Progenitor cell of endocrine pancreas (in vitro differentiated cells): ENCODE data around the gene GPN3. TPM values are rescaled to one million over a fixed set of nuclear protein-coding genes. Genes with fewer than 3 reads are reported as not detected.
"Not testable (repeated sequence)": the region's sequence is repeated elsewhere in the genome, so short reads cannot be mapped to it uniquely, and the experiment has no call there.

Source experiments
- DNase-seq: peaks from one replicate; pipeline ENCODE4 v3.0.0; 2021; ENCODE audit warnings: low spot score; ENCODE audit not compliant: unreplicated experiment
- H3K27ac Mint-ChIP-seq: 2 replicates; pipeline ENCODE4 v1.8.0; 2021; ENCODE audit warnings: mild to moderate bottlenecking, moderate library complexity, mixed read lengths
- H3K27me3 Mint-ChIP-seq: 2 replicates; pipeline ENCODE4 v1.8.0; 2021; ENCODE audit warnings: mixed read lengths
- H3K36me3 Mint-ChIP-seq: 2 replicates; pipeline ENCODE4 v1.8.0; 2022; ENCODE audit warnings: mixed read lengths; ENCODE audit not compliant: insufficient read depth
- H3K4me1 Mint-ChIP-seq: 2 replicates; pipeline ENCODE4 v1.8.0; 2021; ENCODE audit warnings: low read depth, mixed read lengths
- H3K4me3 Mint-ChIP-seq: 2 replicates; pipeline ENCODE4 v1.8.0; 2021; ENCODE audit warnings: low read depth, mild to moderate bottlenecking, moderate library complexity, mixed read lengths
- H3K9me3 Mint-ChIP-seq: 2 replicates; pipeline ENCODE4 v1.8.0; 2021; ENCODE audit warnings: low read depth, mixed read lengths
- CTCF ChIP-seq: fragments of 200-600 bp; sonication (generic); IDR thresholded peaks from one replicate; pipeline ENCODE4 v1.5.0; 2021; ENCODE audit warnings: antibody characterized with exemption, mild to moderate bottlenecking; ENCODE audit not compliant: unreplicated experiment
- total RNA-seq: library from RNA; stranded (reverse); gene quantifications from 2 replicates; pipeline ENCODE4 v1.2.1, GENCODE V29; 2021

GPN3 gene
- total RNA-seq, 1 donor from 2014 or later: 18.7 TPM

- Mint-ChIP-seq H3K4me3 (no peak overlapping the region), H3K36me3 (peaks cover 21% of the 10 kb centered on the region), H3K4me1 (no peaks in the 10 kb centered on the region), H3K9me3 (no peaks in the 10 kb centered on the region), H3K27ac (no peak overlapping the region), H3K27me3 (no peaks in the 10 kb centered on the region)
- DNase-seq: no peak
- no peak for TF ChIP-seq CTCF
These were observed 31.8 kb downstream of the GPN3 start for GRCh38 chr12:110436231-110436630.

GRCh38 chr12:110431957-110432587 lies 36.0 kb downstream of the GPN3 start:
- peaks cover 11% of the 10 kb centered on the region for H3K36me3 Mint-ChIP-seq
- no peaks in the 10 kb centered on the region for H3K9me3 Mint-ChIP-seq
- no peak for DNase-seq
- no peak for TF ChIP-seq CTCF
- no peak overlapping the region for H3K27ac Mint-ChIP-seq
- H3K27me3 Mint-ChIP-seq: no peaks in the 10 kb centered on the region
- no peaks in the 10 kb centered on the region for H3K4me1 Mint-ChIP-seq
- no peak overlapping the region for H3K4me3 Mint-ChIP-seq

- H3K27me3 Mint-ChIP-seq, H3K4me1 Mint-ChIP-seq, H3K36me3 Mint-ChIP-seq, H3K27ac Mint-ChIP-seq, H3K9me3 Mint-ChIP-seq, H3K4me3 Mint-ChIP-seq, DNase-seq: not testable (repeated sequence)
These were observed 38.4 kb downstream of the GPN3 start for GRCh38 chr12:110429676-110430075.

- DNase-seq: no peak
- Mint-ChIP-seq H3K9me3 (no peaks in the 10 kb centered on the region), H3K4me3 (no peak overlapping the region), H3K27ac (no peak overlapping the region), H3K27me3 (no peaks in the 10 kb centered on the region), H3K4me1 (peaks cover 2% of the 10 kb centered on the region), H3K36me3 (no peaks in the 10 kb centered on the region)
- no peak for TF ChIP-seq CTCF
These were observed 41.7 kb downstream of the GPN3 start for GRCh38 chr12:110426406-110426805.

- H3K4me3 Mint-ChIP-seq: no peak overlapping the region
- H3K27ac Mint-ChIP-seq: no peak overlapping the region
- H3K9me3 Mint-ChIP-seq: no peaks in the 10 kb centered on the region
- no peaks in the 10 kb centered on the region for H3K36me3 Mint-ChIP-seq
- no peak for DNase-seq
- peaks cover 2% of the 10 kb centered on the region for H3K4me1 Mint-ChIP-seq
- no peaks in the 10 kb centered on the region for H3K27me3 Mint-ChIP-seq
- no peak for TF ChIP-seq CTCF
These were observed 43.8 kb downstream of the GPN3 start for GRCh38 chr12:110424237-110424636.

GRCh38 chr12:110421701-110422100 lies 46.4 kb downstream of the GPN3 start:
- Mint-ChIP-seq H3K27ac (no peak overlapping the region), H3K9me3 (no peaks in the 10 kb centered on the region), H3K27me3 (no peaks in the 10 kb centered on the region), H3K4me1 (peaks cover 2% of the 10 kb centered on the region), H3K4me3 (no peak overlapping the region), H3K36me3 (no peaks in the 10 kb centered on the region)
- no peak for DNase-seq
- TF ChIP-seq CTCF: no peak
